Tibial nerve (tissue), 4 donors: ENCODE data around the gene TMEM9.

Experiments
- EP300 ChIP-seq, 2 donors: sonication (generic); formaldehyde crosslinking; IDR thresholded peaks; one replicate each; pipeline ENCODE4 v1.6.1; 2017; ENCODE audit warnings: antibody characterized with exemption in 2 of 2, mild to moderate bottlenecking in 1 of 2
- POLR2A ChIP-seq, 2 donors: fragments of 450-650 bp; IDR thresholded peaks; one replicate each; pipeline ENCODE4 v1.6.1; 2017; ENCODE audit warnings: antibody characterized with exemption in 2 of 2, mild to moderate bottlenecking in 2 of 2, moderate library complexity in 2 of 2
- TF ChIP-seq, protein P1 (sequence below), 5 experiments: fragments of 200-600 bp in 3 of 5; fragments of 450-650 bp in 2 of 5; sonication (generic) in 3 of 5; IDR thresholded peaks; one replicate each; pipeline ENCODE4 v1.5.1; 2016 to 2019; ENCODE audit warnings: antibody characterized with exemption in 5 of 5, mild to moderate bottlenecking in 3 of 5, moderate library complexity in 2 of 5

DNA sequence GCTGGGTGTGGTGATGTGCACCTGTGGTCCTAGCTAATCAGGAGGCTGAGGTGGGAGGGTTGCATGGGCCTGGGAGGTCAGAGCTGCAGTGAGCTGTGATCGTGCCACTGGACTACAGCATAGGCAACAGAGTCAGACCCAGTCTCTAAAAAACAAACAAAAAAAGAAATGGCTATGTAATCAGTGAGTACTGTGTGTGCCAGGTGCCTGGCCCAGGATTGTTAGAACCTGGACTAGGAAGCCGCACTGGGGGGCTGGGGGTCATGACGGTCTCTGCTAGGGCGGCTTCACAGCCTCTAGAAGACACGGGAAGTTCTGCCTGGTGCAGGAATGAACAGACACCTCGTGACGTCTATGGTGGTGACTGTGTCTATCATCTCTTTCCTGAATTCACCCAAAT is 8.5 kb downstream of the TMEM9 start:
- TF ChIP-seq, protein P1, sequence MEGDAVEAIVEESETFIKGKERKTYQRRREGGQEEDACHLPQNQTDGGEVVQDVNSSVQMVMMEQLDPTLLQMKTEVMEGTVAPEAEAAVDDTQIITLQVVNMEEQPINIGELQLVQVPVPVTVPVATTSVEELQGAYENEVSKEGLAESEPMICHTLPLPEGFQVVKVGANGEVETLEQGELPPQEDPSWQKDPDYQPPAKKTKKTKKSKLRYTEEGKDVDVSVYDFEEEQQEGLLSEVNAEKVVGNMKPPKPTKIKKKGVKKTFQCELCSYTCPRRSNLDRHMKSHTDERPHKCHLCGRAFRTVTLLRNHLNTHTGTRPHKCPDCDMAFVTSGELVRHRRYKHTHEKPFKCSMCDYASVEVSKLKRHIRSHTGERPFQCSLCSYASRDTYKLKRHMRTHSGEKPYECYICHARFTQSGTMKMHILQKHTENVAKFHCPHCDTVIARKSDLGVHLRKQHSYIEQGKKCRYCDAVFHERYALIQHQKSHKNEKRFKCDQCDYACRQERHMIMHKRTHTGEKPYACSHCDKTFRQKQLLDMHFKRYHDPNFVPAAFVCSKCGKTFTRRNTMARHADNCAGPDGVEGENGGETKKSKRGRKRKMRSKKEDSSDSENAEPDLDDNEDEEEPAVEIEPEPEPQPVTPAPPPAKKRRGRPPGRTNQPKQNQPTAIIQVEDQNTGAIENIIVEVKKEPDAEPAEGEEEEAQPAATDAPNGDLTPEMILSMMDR (IDR thresholded peaks at IDR 0.05): no peak
- TF ChIP-seq POLR2A (IDR thresholded peaks at IDR 0.05): no peak
- no peak for TF ChIP-seq EP300 (IDR thresholded peaks at IDR 0.05)
